ENCODE measurements around the gene TECPR2. TPM values are rescaled to one million over a fixed set of nuclear protein-coding genes. Genes with fewer than 3 reads are reported as not detected.

TECPR2 gene
- polyA plus RNA-seq, 1 donor (not counting 4 experiments of a cell fraction or from before 2014, with no cell fraction given), result 8.3 TPM

DNA sequence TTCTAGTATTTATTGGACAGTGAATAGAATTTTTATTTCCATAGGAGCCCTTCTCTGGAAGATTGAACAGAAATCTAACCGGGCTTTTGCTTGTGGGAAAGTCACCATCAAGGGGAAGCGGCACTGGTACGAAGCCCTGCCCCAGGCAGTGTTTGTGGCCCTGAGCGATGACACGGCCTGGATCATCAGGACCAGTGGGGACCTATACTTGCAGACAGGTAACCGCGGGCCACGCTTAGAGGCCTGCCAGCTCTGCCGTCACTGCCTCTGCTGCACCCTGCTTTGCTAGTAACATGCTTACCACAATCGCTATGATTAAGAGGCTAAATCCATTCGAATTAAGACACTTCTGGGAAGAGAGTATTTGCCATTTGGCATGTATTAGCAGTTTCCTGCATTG is 77.7 kb downstream of the TECPR2 start:
- no peaks in the 10 kb centered on the region for H3K79me2 ChIP-seq (ENCODE audit: control insufficient read depth, insufficient read depth, low read length)
- no peak overlapping the region for H3K27ac ChIP-seq (ENCODE audit: control insufficient read depth, insufficient read depth, low read length)
- H3K4me2 ChIP-seq (ENCODE audit: control insufficient read depth, extremely low read depth, insufficient read depth, low read depth, low read length), result no peak overlapping the region
- H3K27me3 ChIP-seq (ENCODE audit: control insufficient read depth, extremely low read depth, insufficient read depth, low read length), result no peaks in the 10 kb centered on the region
- TF ChIP-seq, protein P1, sequence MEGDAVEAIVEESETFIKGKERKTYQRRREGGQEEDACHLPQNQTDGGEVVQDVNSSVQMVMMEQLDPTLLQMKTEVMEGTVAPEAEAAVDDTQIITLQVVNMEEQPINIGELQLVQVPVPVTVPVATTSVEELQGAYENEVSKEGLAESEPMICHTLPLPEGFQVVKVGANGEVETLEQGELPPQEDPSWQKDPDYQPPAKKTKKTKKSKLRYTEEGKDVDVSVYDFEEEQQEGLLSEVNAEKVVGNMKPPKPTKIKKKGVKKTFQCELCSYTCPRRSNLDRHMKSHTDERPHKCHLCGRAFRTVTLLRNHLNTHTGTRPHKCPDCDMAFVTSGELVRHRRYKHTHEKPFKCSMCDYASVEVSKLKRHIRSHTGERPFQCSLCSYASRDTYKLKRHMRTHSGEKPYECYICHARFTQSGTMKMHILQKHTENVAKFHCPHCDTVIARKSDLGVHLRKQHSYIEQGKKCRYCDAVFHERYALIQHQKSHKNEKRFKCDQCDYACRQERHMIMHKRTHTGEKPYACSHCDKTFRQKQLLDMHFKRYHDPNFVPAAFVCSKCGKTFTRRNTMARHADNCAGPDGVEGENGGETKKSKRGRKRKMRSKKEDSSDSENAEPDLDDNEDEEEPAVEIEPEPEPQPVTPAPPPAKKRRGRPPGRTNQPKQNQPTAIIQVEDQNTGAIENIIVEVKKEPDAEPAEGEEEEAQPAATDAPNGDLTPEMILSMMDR (optimal IDR thresholded peaks at IDR 0.05 in 1 of 3, IDR thresholded peaks at IDR 0.05 in 1 of 3, conservative IDR thresholded peaks at IDR 0.05 in 1 of 3; ENCODE audit: extremely low read depth in 1 of 3, insufficient read depth in 2 of 3, low read length in 3 of 3), result no peak
- no peak for TF ChIP-seq EZH2 (IDR thresholded peaks at IDR 0.05; ENCODE audit: low read length)
- H4K20me1 ChIP-seq (ENCODE audit: control insufficient read depth, extremely low read depth, insufficient read depth, low read length), result no peaks in the 10 kb centered on the region
- H3K4me1 ChIP-seq (ENCODE audit: control insufficient read depth, extremely low read depth, insufficient read depth, low read length), result no peaks in the 10 kb centered on the region
- H3K4me3 ChIP-seq (ENCODE audit: control insufficient read depth in 2 of 3, extremely low read depth in 1 of 3, insufficient read depth in 2 of 3, low read depth in 1 of 3, low read length in 3 of 3), result no peak overlapping the region
- no peak overlapping the region for H3K9ac ChIP-seq (ENCODE audit: control insufficient read depth, extremely low read depth, insufficient read depth, low read length)
- H2AFZ ChIP-seq (ENCODE audit: control insufficient read depth, low read length), result no peak overlapping the region
- DNase-seq (ENCODE audit: low read depth, low spot score), result no peak
- FAIRE-seq, result no peak
- H3K36me3 ChIP-seq (ENCODE audit: control insufficient read depth in 2 of 2, extremely low read depth in 1 of 2, insufficient read depth in 2 of 2, low read length in 2 of 2), result peaks cover 10 to 15% of the 10 kb centered on the region in 2 experiments
- dilution Hi-C loops (cut with MboI; ENCODE audit: extremely low pct_ligation_motif_present, low sequenced_read_pairs), result no loop called here
- no peaks in the 10 kb centered on the region for H3K9me1 ChIP-seq (ENCODE audit: control insufficient read depth, extremely low read depth, insufficient read depth, low read length)
- no peaks in the 10 kb centered on the region for H3K9me3 ChIP-seq (ENCODE audit: control insufficient read depth, low read depth, low read length)

DNA sequence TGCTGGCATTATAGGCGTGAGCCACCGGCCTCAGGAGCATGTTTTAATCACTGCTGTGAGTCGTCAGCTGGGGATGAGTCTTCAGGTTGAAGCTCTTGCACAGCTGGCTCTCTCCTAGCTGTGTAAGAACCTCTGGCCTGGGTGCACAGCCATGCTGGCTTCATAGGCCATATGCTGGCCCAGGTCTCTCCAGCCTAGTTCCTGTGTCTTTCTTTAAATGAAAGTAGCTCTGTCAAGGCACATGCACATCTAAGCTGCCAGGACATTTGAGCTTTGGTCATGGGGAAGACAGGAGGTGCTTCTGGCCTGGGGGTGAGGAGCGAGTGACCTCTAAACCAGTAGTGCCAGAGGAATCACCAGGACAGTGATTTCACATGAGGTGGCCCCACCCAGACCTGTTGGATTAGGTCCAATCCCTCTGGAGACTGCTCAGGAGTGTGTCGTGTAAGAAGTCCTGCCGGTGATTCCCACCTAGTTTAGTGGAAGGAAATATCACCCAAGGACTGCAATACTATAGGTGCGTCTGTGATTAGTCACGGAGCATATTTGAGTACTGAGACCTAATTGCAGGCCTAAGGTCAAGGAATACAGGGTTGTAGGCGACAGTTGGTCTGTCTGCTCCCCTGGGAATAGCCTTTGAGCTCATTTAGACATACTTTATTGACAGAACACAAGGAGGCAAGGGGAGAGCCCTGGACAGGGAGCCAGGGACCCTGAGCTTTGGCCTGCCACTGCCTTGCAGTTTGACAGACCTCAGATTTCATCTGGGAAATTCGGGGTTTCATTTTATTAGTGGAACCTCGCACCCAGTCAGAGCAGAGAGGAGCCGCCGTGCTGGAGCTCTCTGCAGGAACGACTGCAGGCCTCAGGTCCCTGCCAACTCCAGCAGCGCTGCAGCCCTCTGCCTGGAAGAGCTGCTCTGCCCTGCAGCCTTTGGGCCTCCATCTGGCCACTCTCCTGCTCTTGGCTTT is 79.8 kb downstream of the TECPR2 start:
- H4K20me1 ChIP-seq (ENCODE audit: control insufficient read depth, extremely low read depth, insufficient read depth, low read length), result no peaks in the 10 kb centered on the region
- dilution Hi-C loops (cut with MboI; ENCODE audit: extremely low pct_ligation_motif_present, low sequenced_read_pairs), result no loop called here
- no peaks in the 10 kb centered on the region for H3K4me1 ChIP-seq (ENCODE audit: control insufficient read depth, extremely low read depth, insufficient read depth, low read length)
- no peaks in the 10 kb centered on the region for H3K27me3 ChIP-seq (ENCODE audit: control insufficient read depth, extremely low read depth, insufficient read depth, low read length)
- H3K27ac ChIP-seq (ENCODE audit: control insufficient read depth, insufficient read depth, low read length), result no peak overlapping the region
- H3K9me3 ChIP-seq (ENCODE audit: control insufficient read depth, low read depth, low read length), result no peaks in the 10 kb centered on the region
- H3K9ac ChIP-seq (ENCODE audit: control insufficient read depth, extremely low read depth, insufficient read depth, low read length), result no peak overlapping the region
- no peaks in the 10 kb centered on the region for H3K79me2 ChIP-seq (ENCODE audit: control insufficient read depth, insufficient read depth, low read length)
- DNase-seq (ENCODE audit: low read depth, low spot score) (no peak), FAIRE-seq (no peak)
- H2AFZ ChIP-seq (ENCODE audit: control insufficient read depth, low read length), result no peak overlapping the region
- peaks cover 15 to 16% of the 10 kb centered on the region in 2 experiments for H3K36me3 ChIP-seq (ENCODE audit: control insufficient read depth in 2 of 2, extremely low read depth in 1 of 2, insufficient read depth in 2 of 2, low read length in 2 of 2)
- H3K9me1 ChIP-seq (ENCODE audit: control insufficient read depth, extremely low read depth, insufficient read depth, low read length), result no peaks in the 10 kb centered on the region
- no peak overlapping the region for H3K4me3 ChIP-seq (ENCODE audit: control insufficient read depth in 2 of 3, extremely low read depth in 1 of 3, insufficient read depth in 2 of 3, low read depth in 1 of 3, low read length in 3 of 3)
- no peak overlapping the region for H3K4me2 ChIP-seq (ENCODE audit: control insufficient read depth, extremely low read depth, insufficient read depth, low read depth, low read length)
- TF ChIP-seq EZH2 (IDR thresholded peaks at IDR 0.05; ENCODE audit: low read length), result no peak
- TF ChIP-seq, protein P1 (optimal IDR thresholded peaks at IDR 0.05 in 1 of 3, IDR thresholded peaks at IDR 0.05 in 1 of 3, conservative IDR thresholded peaks at IDR 0.05 in 1 of 3; ENCODE audit: extremely low read depth in 1 of 3, insufficient read depth in 2 of 3, low read length in 3 of 3), result no peak
